Non-pigmented ciliary epithelial cell (primary cell): ENCODE data around the gene CYP27A1.
"Not testable (repeated sequence)": the region's sequence is repeated elsewhere in the genome, so short reads cannot be mapped to it uniquely, and the experiment has no call there.

Experiments used
- DNase-seq: peaks from one replicate; pipeline ENCODE4 v3.0.0-alpha.2; 2010; ENCODE audit warnings: low read depth

Gene CYP27A1

GRCh38 chr2:218781691-218782527 lies at the start of gene CYP27A1:
Gene CYP27A1, plus strand, starts transcription at chr2:218782147. Its CDS starts 36 bp downstream, at chr2:218782183.
- no peak for DNase-seq

GRCh38 chr2:218732761-218733158 lies 49.2 kb upstream of the CYP27A1 start:
- no peak for DNase-seq

DNA sequence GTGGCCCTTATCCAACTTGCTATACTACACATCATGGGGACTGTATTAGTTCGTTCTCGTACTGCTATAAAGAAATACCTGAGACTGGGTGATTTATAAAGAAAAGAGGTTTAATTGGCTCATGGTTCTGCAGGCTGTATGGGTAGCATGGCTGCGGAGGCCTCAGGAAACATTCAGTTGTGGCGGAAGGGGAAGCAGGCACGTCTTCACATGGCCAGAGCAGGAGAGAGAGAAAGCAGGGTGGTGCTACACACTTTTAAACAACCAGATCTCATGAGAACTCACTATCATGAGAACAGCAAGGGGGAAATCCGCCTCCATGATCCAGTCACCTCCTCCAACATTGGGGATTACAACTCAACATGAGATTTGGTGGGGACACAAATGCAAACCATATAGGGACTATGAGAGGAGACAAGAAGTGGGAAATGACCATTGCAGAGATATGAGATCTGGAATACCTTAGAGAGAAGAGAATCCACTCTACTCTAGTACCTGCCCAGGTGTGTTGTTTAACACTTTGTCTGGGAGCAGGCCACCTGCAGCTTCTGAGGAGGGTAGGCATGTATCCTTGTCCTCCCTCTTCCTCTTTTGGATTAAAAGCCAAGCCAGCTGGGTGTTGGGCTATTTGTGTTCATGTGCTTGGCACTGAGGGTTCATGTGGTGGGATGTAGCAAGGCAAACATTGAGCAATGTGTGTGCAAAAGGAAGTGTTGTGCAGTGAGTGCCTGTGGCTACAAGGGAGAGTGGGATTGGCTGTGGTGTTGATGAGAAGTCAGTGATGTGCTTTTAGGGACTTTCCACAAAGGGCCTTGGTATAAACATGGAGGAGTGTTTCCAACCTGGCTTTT lies 48.6 kb upstream of the CYP27A1 start:
- DNase-seq: no peak

- DNase-seq: no peak
Measured at GRCh38 chr2:218734190-218734975, 47.6 kb upstream of the CYP27A1 start.

GRCh38 chr2:218736531-218736930 lies 45.4 kb upstream of the CYP27A1 start:
- no peak for DNase-seq

GRCh38 chr2:218743068-218743467 lies 38.9 kb upstream of the CYP27A1 start:
- DNase-seq: no peak

GRCh38 chr2:218744615-218745014 lies 37.3 kb upstream of the CYP27A1 start:
- no peak for DNase-seq

DNA sequence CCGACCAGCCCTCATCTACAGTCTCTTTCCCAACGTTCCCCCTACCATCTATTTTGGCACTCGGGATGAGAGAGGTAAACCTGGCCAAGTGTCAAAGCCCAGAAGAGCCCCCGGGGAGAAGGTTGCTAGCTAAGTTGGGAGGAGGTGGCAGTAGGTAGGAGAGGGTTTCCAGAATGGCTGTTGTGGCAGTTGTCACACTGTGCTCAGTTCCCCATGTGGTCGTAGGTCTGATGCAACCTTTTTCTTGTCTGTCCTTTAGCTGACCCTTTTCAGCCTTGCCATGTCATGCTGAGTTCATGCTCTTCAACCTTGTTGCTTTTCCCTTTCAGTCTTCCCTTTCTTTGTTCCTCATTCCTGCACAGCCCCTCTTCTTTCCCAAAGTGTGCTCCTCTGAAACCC lies 36.8 kb upstream of the CYP27A1 start:
- no peak for DNase-seq

GRCh38 chr2:218745559-218746469 lies 36.1 kb upstream of the CYP27A1 start:
- DNase-seq: no peak

- no peak for DNase-seq
Measured at GRCh38 chr2:218746470-218746795, 35.5 kb upstream of the CYP27A1 start.

DNA sequence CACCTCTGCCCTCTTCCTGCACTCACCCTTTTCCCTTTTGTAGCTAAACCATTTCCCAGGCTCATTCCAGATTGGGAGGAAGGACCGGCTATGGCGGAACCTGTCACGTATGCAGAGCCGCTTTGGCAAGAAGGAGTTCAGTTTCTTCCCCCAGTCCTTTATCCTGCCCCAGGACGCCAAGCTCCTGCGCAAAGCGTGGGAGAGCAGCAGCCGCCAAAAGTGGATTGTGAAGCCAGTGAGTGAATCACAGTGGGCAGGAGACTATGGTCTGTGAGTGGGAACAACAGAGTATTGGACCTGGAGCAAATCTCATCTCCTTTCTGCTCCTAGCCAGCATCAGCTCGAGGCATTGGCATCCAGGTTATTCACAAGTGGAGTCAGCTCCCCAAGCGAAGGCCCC lies 35.0 kb upstream of the CYP27A1 start:
- no peak for DNase-seq

GRCh38 chr2:218748741-218749441 lies 33.1 kb upstream of the CYP27A1 start:
- no peak for DNase-seq

DNA sequence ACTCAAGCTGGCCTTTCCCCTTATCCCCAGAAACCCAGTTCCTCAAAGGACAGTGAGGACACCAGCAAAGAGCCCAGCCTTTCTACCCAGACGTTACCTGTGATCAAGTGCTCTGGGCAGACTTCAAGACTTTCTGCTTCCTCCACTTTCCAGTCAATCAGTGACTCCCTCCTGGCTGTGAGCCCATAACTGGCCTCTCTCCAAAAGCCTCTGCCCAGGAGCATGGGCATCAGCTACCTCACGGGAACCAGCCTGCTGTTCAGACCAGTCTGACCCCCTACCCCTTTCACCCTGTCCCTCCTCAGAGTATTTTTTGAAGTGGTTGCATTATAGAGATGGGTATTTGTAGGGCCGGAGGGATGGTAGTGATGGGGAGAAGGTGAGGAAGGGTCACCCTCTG lies 27.7 kb upstream of the CYP27A1 start:
- no peak for DNase-seq

GRCh38 chr2:218754781-218755180 lies 27.2 kb upstream of the CYP27A1 start:
- DNase-seq: no peak

DNA sequence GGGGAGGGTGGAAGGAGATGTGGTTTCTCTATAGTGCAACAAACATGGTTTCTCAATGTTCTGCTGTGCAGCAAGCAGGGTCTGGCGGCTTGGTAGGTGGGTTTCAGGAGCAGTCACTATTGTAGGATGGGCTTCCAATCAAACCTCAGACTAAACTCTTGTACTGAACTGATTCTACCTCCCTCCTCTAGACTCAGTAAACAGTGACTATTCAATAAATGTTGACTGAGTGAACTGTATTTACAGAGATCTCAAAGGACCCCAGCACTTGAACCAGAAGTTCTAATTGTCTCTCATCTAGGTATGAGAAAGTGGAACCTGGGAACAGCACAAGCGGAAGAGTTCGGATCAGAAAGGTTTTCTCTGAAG lies 26.8 kb upstream of the CYP27A1 start:
- DNase-seq: no peak

- DNase-seq: no peak
Measured at GRCh38 chr2:218755567-218756404, 26.2 kb upstream of the CYP27A1 start.

GRCh38 chr2:218756599-218757377 lies 25.2 kb upstream of the CYP27A1 start:
- no peak for DNase-seq

DNA sequence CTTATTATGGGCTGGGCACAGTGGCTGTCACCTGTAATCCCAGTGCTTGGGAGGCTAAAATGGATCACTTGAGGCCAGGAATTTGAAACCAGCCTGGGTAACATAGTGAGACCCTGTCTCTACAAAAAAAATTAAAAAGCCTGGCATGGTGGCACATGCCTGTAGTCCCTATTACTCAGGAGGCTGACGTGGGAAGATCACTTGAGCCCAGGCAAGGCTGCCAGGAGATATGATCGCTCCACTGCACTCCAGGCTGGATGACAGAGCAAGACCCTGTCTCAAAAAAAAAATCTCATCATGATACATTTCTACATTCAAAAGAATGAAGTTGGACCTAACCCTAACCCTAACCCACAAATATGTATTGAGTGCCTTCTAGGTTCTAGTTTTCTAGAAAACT lies 20.2 kb upstream of the CYP27A1 start:
- DNase-seq: no peak

DNA sequence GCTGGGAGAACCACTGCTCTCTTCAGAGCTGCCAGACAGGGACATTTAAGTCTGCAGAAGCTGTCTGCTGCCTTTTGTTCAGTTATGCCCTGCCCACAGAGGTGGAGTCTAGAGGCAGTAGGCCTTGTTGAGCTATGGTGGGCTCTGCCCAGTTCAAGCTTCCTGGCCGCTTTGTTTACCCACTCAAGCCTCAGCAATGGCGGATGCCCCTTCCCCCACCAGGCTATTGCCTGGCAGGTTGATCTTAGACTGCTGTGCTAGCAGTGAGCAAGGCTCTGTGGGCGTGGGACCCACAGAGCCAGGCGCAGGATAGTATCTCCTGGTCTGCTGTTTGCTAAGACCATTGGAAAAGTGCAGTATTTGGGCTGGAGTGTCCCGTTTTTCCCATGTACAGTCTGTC lies 9.2 kb upstream of the CYP27A1 start:
- not testable (repeated sequence) for DNase-seq
